Skeletal muscle tissue (tissue), 4 donors: Measurements from ENCODE around the gene ZFYVE9. TPM values are rescaled to one million over a fixed set of nuclear protein-coding genes. Genes with fewer than 3 reads are reported as not detected.

Experiments
- H3K27ac ChIP-seq: one replicate; pipeline ENCODE4 v1.7.0; 2013; ENCODE audit warnings: mild to moderate bottlenecking, low read depth, low read length, inconsistent platforms
- H3K27me3 ChIP-seq, 3 donors: one replicate each; pipeline ENCODE4 v1.7.0; 2013; ENCODE audit warnings: low read length in 3 of 3; ENCODE audit not compliant: control insufficient read depth in 3 of 3, insufficient read depth in 3 of 3
- H3K36me3 ChIP-seq, 3 donors: one replicate each; pipeline ENCODE4 v1.7.0; 2013; ENCODE audit warnings: low read length in 3 of 3; ENCODE audit not compliant: control insufficient read depth in 3 of 3, insufficient read depth in 3 of 3
- H3K4me1 ChIP-seq, 3 donors: one replicate each; pipeline ENCODE4 v1.7.0; 2013; ENCODE audit warnings: low read length in 3 of 3, mild to moderate bottlenecking in 3 of 3; ENCODE audit not compliant: control insufficient read depth in 3 of 3, insufficient read depth in 3 of 3
- H3K4me3 ChIP-seq, 3 donors: one replicate each; pipeline ENCODE4 v1.7.0; 2013; ENCODE audit warnings: low read length in 3 of 3
- H3K9ac ChIP-seq, 3 donors: one replicate each; pipeline ENCODE4 v1.7.0; 2013; ENCODE audit warnings: low read length in 3 of 3, mild to moderate bottlenecking in 3 of 3, moderate library complexity in 2 of 3, low read depth in 1 of 3
- H3K9me3 ChIP-seq, 3 donors: one replicate each; pipeline ENCODE4 v1.7.0; 2013; ENCODE audit warnings: low read length in 3 of 3; ENCODE audit not compliant: control insufficient read depth in 3 of 3
- total RNA-seq: library from RNA; depleted of rRNA; stranded (reverse); fragments of >200 nt; gene quantifications from one replicate; pipeline ENCODE4 v1.2.3, GENCODE V29; 2014
- donor health status: Osteomylitis.

The ZFYVE9 gene
- total RNA-seq, 1 donor from 2014 or later = 33.9 TPM

DNA sequence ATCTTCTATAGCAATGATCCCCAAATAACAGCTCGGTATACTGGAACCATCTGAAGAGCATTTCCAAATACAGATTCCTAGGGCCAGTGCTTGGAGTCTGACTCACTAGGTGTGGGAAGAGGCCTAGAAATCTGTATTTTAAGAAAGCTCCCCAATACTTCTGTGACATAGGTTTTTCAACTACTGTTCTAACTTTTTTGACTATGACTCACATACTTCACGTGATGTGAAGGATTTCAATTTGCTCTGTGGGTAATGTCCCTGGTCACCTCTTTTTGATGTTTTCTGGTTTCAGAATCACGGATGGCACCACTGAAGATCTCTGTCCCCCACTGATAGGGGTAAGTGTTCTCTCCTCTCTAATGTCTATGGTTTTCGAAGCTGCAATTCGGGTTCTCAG lies 251.3 kb downstream of the ZFYVE9 start:
- no peaks in the 10 kb centered on the region for H3K4me1 ChIP-seq
- no peaks in the 10 kb centered on the region for H3K36me3 ChIP-seq
- no peaks in the 10 kb centered on the region for H3K9me3 ChIP-seq
- no peak overlapping the region for H3K9ac ChIP-seq
- H3K27ac ChIP-seq = no peak overlapping the region
- no peaks in the 10 kb centered on the region for H3K27me3 ChIP-seq
- H3K4me3 ChIP-seq = no peak overlapping the region

Other genes with a start within 250 kb of the ZFYVE9 start
- under 0.01 TPM for gene RAB3B, start 151.4 kb upstream of the ZFYVE9 start, total RNA-seq
- 5.7 TPM for gene KTI12, start 108.3 kb upstream of the ZFYVE9 start, total RNA-seq
- gene TXNDC12, start 86.9 kb upstream of the ZFYVE9 start, total RNA-seq = 6.8 TPM
- 53.2 TPM for gene BTF3L4, start 85.8 kb upstream of the ZFYVE9 start, total RNA-seq
- gene CC2D1B, start 224.1 kb downstream of the ZFYVE9 start, total RNA-seq = 10.4 TPM